ENCODE data around the gene USB1.

The USB1 gene

DNA sequence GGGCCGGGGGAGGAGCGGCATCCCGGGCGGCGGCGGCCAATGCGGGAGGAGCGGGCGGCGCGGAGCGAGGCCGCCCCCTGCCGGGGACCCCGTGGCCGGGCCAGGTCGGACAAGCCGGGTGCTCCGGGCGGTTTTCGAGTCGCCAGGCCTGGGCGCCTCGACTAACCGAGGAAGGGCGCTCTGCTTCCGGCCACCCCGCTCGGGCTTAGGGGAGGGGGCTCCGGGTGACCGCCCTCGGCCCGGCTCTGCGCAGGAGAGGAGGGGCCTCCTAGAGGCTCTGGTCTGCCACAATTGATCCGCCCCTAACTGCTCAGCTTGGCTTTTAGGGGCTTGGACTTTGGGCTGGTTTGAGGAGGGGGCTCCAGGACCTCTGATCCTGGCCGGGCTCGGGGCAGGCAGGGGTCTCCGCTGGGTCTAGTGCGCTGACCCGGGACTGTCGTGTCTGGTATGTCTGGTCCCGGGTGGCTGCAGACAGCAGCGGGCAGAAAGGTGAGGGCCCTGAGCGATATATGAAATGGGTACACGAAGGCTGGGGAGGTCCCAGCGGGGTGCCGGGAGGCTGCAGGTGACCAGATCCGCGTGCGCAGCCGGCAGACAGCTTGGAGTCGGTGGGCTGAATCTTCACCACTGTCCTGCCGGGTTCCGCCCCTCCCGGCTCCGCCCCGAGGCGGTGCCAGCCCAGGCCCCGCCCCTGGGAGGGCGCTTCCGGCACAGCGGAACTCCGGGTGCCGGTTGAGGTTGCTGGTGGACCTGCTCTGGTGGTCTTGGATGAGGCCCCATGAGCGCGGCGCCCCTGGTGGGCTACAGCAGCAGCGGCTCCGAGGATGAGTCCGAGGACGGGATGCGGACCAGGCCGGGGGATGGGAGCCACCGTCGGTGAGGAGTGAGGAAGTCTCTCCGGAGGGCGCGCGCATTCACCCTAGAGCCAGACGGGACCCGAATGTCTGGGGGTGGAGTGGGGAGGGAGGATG lies at the start of gene USB1:
TSS of gene USB1 (plus strand) at position 702 of the 971 bp plus-strand sequence. CDS start at position 779, 77 bp downstream.
- DNase-seq: peak; percentile 95

GRCh38 chr16:57952909-57953308 lies 48.3 kb upstream of the USB1 start:
- DNase-seq: no peak

- no peak for DNase-seq
Observed at GRCh38 chr16:57953857-57954256, 47.4 kb upstream of the USB1 start.

DNA sequence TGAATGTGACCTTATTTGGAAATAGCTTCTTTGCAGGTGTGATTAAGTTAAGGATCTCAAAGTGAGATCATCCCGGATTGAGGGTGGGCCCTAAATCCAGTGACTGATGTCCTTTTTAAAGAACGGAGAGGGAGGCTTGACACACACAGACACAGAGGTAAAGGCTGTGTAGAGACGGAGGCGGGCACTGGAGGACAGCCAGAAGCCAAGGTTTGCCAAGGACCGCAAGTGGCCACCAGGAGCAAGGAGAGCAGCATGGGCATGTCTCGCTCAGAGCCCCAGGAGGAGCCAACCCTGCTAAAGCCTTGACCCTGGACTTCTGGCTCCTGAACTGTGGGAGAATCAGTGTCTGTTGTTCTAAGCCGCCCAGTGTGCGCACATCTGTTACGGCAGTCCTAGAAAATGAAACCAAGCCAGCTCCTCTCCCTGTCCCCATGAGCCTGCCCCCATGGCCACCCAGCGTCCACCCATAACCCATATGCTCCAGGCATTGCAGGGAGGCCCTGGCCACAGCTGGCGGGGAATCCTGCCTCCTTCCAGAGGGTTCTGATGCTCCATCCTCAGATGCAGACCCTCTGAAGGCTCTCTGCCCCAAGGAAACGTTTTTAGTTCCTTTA lies 45.5 kb upstream of the USB1 start:
- DNase-seq: peak; percentile 58

DNA sequence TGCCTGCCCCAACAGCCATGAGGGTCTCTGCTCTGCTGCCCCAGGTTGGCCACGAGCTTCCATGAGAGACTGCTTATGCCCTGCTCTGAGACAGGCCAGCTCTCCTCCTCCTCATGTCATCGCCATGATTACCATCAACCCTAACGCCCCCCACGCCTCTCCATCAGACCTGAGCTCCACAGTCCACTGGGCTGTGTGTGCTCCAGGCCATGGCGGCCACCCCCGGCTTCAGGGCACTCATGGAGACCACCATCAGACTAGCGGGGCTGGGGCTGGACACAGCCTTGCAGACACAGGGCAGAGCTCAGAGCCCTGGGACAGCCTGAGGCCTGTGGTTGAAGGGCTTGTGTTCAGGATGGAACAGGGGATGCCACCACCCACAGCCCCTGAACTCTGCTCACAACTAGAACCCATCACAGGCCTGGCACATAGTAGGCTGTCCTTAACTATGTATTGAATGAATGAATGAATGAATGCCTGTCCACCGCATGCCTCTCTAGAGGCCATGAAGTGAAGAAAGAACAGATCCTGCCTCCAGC lies 44.9 kb upstream of the USB1 start:
- DNase-seq: no peak

DNA sequence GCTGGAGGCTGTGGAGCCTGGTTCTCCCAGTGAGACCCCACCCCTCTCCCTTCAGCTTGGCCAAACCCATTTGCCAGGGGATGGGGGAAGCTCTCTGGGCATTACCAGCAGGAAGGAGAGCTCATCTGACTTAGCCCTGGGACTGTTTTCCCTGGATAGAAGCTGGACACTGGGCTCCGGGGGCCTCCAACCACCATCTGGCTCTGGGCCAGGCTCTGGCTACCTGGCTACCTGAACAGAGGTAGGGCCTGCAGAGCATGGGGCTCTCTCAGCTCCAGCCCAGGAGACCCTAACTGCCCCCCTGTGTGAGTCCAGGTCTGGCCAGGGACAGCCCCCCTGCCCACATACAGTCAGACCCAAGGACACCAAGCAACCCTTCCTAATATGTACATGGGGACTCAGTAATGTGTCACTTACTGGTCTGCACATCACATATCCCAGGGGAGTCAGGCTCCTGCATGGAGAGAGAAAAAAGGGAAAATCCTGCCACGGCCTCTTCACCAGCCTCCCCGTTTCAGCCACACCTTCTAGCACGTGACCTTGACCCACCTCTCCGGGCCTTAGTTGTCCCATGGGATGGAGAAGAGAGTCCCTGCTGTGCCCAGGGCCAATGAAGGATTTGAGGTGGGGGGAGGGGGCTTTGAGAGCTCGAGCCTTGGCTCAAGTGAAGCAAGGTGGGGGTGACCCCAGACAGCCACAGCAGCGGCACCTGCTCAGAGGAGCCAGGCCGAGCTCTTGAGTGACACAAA lies 44.1 kb upstream of the USB1 start:
- DNase-seq: no peak

DNA sequence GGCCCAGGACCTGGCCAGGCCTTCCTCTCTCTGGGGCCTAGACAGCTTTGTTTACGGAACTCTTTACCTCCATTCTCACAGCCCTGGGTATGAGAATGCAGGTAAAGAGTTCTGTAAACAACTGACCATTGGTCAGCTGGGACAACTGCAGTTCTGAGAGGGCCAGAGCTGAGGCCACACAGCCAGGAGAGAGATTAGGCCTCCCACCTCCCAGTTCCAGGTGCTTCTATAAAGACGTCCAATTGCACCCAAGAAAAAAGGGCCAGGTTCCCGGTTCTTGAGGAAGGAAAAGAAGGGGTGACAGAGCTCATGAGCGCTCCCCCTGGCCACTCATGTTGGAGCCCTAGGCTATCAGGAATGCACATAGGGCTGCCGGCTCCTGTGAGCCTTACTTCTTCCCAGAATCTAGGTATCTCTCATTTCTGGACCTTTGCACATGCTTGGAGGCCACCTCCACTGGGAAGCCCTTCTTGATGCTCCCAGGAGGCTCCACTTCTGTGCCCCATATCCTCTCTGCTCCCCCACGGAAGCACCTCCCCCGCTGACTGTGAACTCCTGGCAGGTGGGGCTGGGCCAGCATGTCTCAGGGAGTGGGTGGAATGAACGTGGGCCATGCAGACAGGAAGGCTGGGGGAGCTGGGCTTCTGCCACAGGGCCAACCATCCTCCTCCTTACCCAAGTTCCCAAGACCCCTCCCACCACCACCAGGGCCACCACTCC lies 43.4 kb upstream of the USB1 start:
- peak; percentile 28 for DNase-seq

GRCh38 chr16:57958544-57958943 lies 42.7 kb upstream of the USB1 start:
- no peak for DNase-seq

GRCh38 chr16:57959121-57959520 lies 42.1 kb upstream of the USB1 start:
- DNase-seq: peak; percentile 67

DNA sequence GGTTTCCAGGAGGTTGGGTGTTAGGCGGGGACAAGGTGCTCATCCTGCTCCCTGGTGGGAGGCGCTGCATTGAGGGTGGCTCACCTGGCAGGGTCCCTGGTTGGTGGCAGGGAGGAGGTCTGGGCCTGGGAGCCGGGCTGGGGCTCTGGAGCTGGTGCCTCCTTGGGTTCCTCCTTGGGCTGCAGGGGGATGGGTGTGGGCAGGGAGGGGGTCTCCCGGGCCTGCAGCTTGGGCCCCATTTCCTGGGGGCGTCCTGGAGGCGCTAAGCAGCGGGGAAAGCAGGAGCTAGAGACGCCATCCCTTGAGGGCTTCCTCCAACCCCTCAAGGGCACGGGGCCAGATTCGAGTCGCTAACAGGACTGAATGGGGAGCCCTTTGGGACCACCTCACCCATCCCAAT lies 41.4 kb upstream of the USB1 start:
- no peak for DNase-seq

- peak; percentile 29 for DNase-seq
Observed at GRCh38 chr16:57960310-57960709, 40.9 kb upstream of the USB1 start.

- DNase-seq: no peak
Observed at GRCh38 chr16:57960826-57961472, 40.3 kb upstream of the USB1 start.

GRCh38 chr16:57961538-57961937 lies 39.7 kb upstream of the USB1 start:
- no peak for DNase-seq

- DNase-seq: no peak
Observed at GRCh38 chr16:57962046-57962445, 39.2 kb upstream of the USB1 start.

GRCh38 chr16:57962756-57963155 lies 38.5 kb upstream of the USB1 start:
- DNase-seq: no peak

DNA sequence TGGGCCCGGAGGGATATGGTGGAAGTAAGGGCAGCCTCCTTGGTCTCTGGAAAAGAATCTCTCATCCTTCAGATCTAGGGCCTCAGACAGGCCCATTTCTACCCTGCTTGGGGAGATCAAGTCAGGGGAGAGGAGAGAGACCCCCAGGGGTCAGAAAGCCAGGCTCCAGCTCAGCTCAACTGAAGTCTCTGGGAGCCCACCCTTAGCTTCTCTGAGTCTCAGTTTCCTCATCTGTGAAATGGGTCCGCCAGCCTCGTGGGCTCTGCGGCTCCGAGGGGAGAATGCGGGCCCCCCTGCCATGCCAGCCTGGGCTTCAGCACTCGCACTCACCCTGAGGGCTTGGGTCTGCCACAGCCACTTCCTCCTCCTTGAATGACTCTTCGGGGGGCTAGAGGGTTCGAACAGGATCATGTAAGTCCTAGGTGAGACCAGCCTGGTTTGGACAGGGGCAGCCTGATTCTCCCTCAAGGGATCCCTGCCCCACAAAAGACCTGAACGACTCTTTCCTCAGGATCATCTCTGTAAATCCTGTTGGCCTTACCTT lies 37.0 kb upstream of the USB1 start:
- DNase-seq: no peak

DNA sequence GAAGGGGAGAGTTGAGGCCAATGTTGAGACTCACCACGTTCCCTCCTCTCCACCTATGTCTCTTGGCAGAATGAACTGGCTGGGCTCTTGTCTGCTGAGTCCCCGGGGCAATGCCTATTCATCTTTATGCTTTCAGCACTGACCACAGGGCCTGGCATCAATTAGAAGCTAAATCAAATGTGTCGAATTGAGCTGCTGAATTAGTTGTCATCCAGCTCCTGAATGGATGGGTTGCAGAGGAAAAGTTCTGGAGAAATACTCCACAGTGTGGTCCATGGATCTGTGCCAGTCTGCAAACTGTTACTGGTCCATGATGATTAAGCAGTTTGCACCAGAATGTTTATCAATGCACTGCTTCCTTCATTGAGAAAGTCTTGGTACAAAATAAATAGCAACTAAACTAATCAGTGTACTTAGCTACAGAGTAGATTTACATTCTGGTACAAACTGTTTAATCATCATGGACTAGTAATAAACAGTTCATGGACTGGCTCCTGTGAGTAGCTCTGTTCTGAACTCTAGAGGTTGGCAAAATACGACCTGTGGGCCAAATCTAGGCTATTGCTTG lies 34.9 kb upstream of the USB1 start:
- peak; percentile 22 for DNase-seq

DNA sequence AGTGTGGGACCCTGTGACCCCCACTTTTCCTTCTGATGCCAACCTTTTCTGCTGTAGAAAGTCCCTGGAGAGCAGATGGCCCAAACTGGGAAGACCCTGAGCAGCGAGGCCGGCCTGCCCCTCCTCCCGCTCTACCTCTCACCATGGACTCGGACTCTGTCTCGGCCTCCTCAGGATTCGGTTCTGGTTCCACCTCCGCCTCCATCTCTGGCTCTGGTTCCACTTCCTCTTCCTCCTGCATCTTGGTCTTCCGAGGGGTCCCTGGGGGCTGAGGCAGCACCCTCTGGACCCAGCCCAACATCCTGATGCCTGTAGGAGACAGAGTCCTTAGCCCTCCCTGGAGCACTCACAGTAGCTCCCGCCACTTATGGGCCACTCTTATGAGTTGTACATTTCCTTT lies 34.2 kb upstream of the USB1 start:
- no peak for DNase-seq

GRCh38 chr16:57967916-57968315 lies 33.3 kb upstream of the USB1 start:
- DNase-seq: no peak

DNA sequence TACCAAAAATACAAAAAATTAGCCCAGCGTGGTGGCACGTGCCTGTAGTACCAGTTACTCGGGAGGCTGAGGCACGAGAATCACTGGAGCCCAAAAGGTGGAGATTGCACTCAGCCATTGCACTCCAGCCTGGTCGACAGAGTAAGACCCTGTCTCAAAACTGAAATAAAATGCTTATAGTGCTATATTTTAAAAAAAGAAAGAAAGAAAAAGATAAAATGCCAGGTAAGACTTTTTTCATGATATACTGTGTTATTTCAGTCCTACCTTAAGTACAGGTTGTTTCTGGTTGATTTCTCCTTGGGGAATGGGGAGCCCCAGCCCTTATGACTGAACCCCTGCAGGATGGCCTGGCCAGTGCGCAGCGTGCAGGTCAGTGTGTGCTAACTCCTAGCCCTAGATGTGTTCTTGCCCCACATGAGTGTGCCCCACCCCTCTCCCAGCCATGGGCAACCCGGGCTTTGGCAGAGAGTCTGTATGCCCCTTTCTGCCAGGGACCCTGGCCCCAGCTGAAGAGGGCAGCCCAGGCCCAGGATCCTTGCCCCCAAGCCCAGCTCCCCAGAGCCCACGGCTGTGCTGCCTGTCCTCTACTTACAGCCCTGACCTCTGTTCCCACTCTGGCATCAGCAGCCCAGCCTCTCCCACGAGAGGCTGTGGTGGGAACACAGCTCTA lies 31.6 kb upstream of the USB1 start:
- DNase-seq: no peak

GRCh38 chr16:57970319-57970718 lies 30.9 kb upstream of the USB1 start:
- DNase-seq: no peak
